Adrenal gland (tissue), 12 donors: ENCODE data around the gene RABGAP1L. TPM values are rescaled to one million over a fixed set of nuclear protein-coding genes. Genes with fewer than 3 reads are reported as not detected.

ENCODE experiments used
- DNase-seq, 7 donors: peaks; one replicate each; pipeline ENCODE4 v3.0.0-alpha.2; 2019 to 2020
- H3K27ac ChIP-seq, 5 donors: fragments of 200-600 bp; sonication (generic) in 4 of 5; 1 replicate in 3 of 5; 2 replicates in 2 of 5; pipeline versions ENCODE4 v1.5.1 to v1.8.0; 2016 to 2020; ENCODE audit warnings: mild to moderate bottlenecking in 1 of 5
- H3K27me3 ChIP-seq: fragments of 200-600 bp; 2 replicates; pipeline ENCODE4 v1.8.0; 2021
- H3K36me3 ChIP-seq, 2 donors: fragments of 200-600 bp; replicated peaks in 1 of 2; 1 replicate in 1 of 2; 2 replicates in 1 of 2; pipeline versions ENCODE4 v1.5.1 to v1.8.0; 2018 to 2022
- H3K4me1 ChIP-seq, 2 donors: fragments of 200-600 bp; replicated peaks in 1 of 2; 1 replicate in 1 of 2; 2 replicates in 1 of 2; pipeline versions ENCODE4 v1.5.1 to v1.8.0; 2018 to 2021
- H3K4me3 ChIP-seq, 4 donors: fragments of 200-600 bp; sonication (generic) in 3 of 4; one replicate each; pipeline ENCODE4 v1.5.1; 2016 to 2018
- H3K9me3 ChIP-seq, 3 donors: fragments of 200-600 bp; sonication (generic) in 1 of 3; replicated peaks in 1 of 3; 1 replicate in 2 of 3; 2 replicates in 1 of 3; pipeline versions ENCODE4 v1.5.1 to v1.8.0; 2016 to 2021
- CTCF ChIP-seq, 6 experiments: fragments of 450-650 bp in 4 of 6; fragments of 200-600 bp in 2 of 6; sonication (generic) in 1 of 6; IDR thresholded peaks; 1 replicate in 5 of 6; 2 replicates in 1 of 6; pipeline versions ENCODE4 v1.5.1 to v1.8.0; 2016 to 2021; ENCODE audit warnings: antibody characterized with exemption in 6 of 6, mild to moderate bottlenecking in 2 of 6, moderate library complexity in 1 of 6
- POLR2A ChIP-seq, 2 donors: fragments of 450-650 bp; IDR thresholded peaks; one replicate each; pipeline ENCODE4 v1.6.1; 2017; ENCODE audit warnings: antibody characterized with exemption in 2 of 2, mild to moderate bottlenecking in 2 of 2, moderate library complexity in 1 of 2
- WGBS, 4 donors: extraction: QIAGEN DNeasy Blood & Tissue Kit in 2 of 4; methylation state at CpG; one replicate each; pipeline versions ENCODE4 v1.1.5 to v1.1.7; 2013 to 2017; 5-methylcytosine and 5-hydroxymethylcytosine counted together
- intact Hi-C, 2 donors: fragments of 100-400 bp; cut with DNase I; formaldehyde crosslinking; loops; one replicate each; pipeline versions ENCODE4 v1.14.1 to v1.15.0; 2022 to 2023
- polyA plus RNA-seq, 3 donors: library from polyadenylated mRNA; stranded (reverse); fragments of 200-250 nt in 2 of 3; fragments of 350-450 nt in 1 of 3; fragmentation: Illumina TruSeq in 1 of 3; extraction: RNeasy Lipid Tissue Mini Kit (QIAGEN cat#74804) in 1 of 3; gene quantifications; one replicate each; pipeline ENCODE4 v1.2.3, GENCODE V29; 2013 to 2014
- total RNA-seq, 9 donors: library from RNA; depleted of rRNA in 4 of 9; stranded (reverse); fragments of >200 nt in 4 of 9; fragments of 120-200 nt in 1 of 9; fragmentation: NEBNext Ultra II Directional in 1 of 9; extraction: Animal tissue kit (Norgen Biotek cat#: 25700) in 1 of 9; gene quantifications; one replicate each; pipeline versions ENCODE4 v1.1.0 to v1.2.4, GENCODE V29; 2013 to 2023
- donor health status: healthy with polysubstance abuse.
- donor health status: Bipolar disorder and iron deficiency.
- donor health status: DM: yes; HTN: yes; CAD: no.
- donor health status: DM: no; HTN: no; CAD: no.
- donor health status: DM: no; HTN: no; CAD: no.
- donor health status: DM: yes; HTN: yes; CAD: no.

RABGAP1L gene
- total and polyA plus RNA-seq, 12 donors: 10.4 to 29.9 (median 19.7) TPM

GRCh38 chr1:174637487-174637886 lies 478.2 kb downstream of the RABGAP1L start:
- 88 to 97% (median 92%) methylated on average over 4 of the region's 4 CpGs for WGBS, 4 donors

GRCh38 chr1:174639461-174639860 lies 480.1 kb downstream of the RABGAP1L start:
- no peaks in the 10 kb centered on the region for H3K4me1 ChIP-seq
- no peaks in the 10 kb centered on the region for H3K9me3 ChIP-seq
- H3K36me3 ChIP-seq: no peaks in the 10 kb centered on the region
- no peak for DNase-seq
- TF ChIP-seq CTCF (IDR thresholded peaks at IDR 0.05) (no peak), POLR2A (IDR thresholded peaks at IDR 0.05) (no peak)
- H3K4me3 ChIP-seq: no peak overlapping the region
- no peak overlapping the region for H3K27ac ChIP-seq
- intact Hi-C loops: no loop called here
- H3K27me3 ChIP-seq: no peaks in the 10 kb centered on the region
- WGBS, 4 donors: 65 to 79% (median 76%) methylated on average over 1 of the region's 1 CpG

More at GRCh38 chr1:174637487-174637886, 478.2 kb downstream of the RABGAP1L start:
- H3K4me1 ChIP-seq: no peaks in the 10 kb centered on the region
- no peak overlapping the region for H3K4me3 ChIP-seq
- intact Hi-C loops: no loop called here
- H3K9me3 ChIP-seq: no peaks in the 10 kb centered on the region
- DNase-seq: no peak
- H3K36me3 ChIP-seq: no peaks in the 10 kb centered on the region
- TF ChIP-seq POLR2A (IDR thresholded peaks at IDR 0.05) (no peak), CTCF (IDR thresholded peaks at IDR 0.05) (no peak)
- H3K27ac ChIP-seq: no peak overlapping the region
- H3K27me3 ChIP-seq: no peaks in the 10 kb centered on the region

GRCh38 chr1:174640783-174641182 lies 481.5 kb downstream of the RABGAP1L start:
- intact Hi-C loops: no loop called here
- Histone ChIP-seq H3K36me3 (no peaks in the 10 kb centered on the region), H3K27me3 (no peaks in the 10 kb centered on the region), H3K27ac (no peak overlapping the region), H3K4me3 (no peak overlapping the region), H3K9me3 (no peaks in the 10 kb centered on the region), H3K4me1 (no peaks in the 10 kb centered on the region)
- TF ChIP-seq CTCF (IDR thresholded peaks at IDR 0.05) (no peak), POLR2A (IDR thresholded peaks at IDR 0.05) (no peak)
- 91 to 100% (median 94%) methylated on average over 1 of the region's 1 CpG for WGBS, 4 donors
- DNase-seq: no peak

GRCh38 chr1:174642393-174642792 lies 483.1 kb downstream of the RABGAP1L start:
- no peak overlapping the region for H3K27ac ChIP-seq
- intact Hi-C loops: no loop called here
- no peaks in the 10 kb centered on the region for H3K36me3 ChIP-seq
- H3K4me1 ChIP-seq: no peaks in the 10 kb centered on the region
- H3K27me3 ChIP-seq: no peaks in the 10 kb centered on the region
- H3K4me3 ChIP-seq: no peak overlapping the region
- no peak for DNase-seq
- TF ChIP-seq POLR2A (IDR thresholded peaks at IDR 0.05): no peak
- no peak for TF ChIP-seq CTCF (IDR thresholded peaks at IDR 0.05)
- H3K9me3 ChIP-seq: no peaks in the 10 kb centered on the region
